Calu3 (cell line): ENCODE results near the gene PPP1R15B. TPM values are rescaled to one million over a fixed set of nuclear protein-coding genes. Genes with fewer than 3 reads are reported as not detected.

ENCODE experiments used
- BruUV-seq: library from RNA; stranded (reverse); fragments of 400-500 nt; replicated peaks from 2 replicates; lab custom pipeline; 2021; lab: Mats Ljungman, UMichigan
- CTCF ChIA-PET: fragments of 300-600 bp; sonication (Branson Sonifier 250); formaldehyde crosslinking; loops from one replicate; lab custom pipeline; 2022; ENCODE audit warnings: antibody characterized with exemption; lab: Charles Lee
- DNase-seq: peaks from one replicate; pipeline ENCODE4 v3.0.0; 2022
- H3K27ac Mint-ChIP-seq: one replicate; pipeline ENCODE4 v1.8.0; 2022; ENCODE audit warnings: mixed read lengths; ENCODE audit not compliant: unreplicated experiment
- H3K27me3 Mint-ChIP-seq: one replicate; pipeline ENCODE4 v1.8.0; 2022; ENCODE audit warnings: mixed read lengths; ENCODE audit not compliant: unreplicated experiment
- H3K36me3 Mint-ChIP-seq: one replicate; pipeline ENCODE4 v1.8.0; 2022; ENCODE audit warnings: mild to moderate bottlenecking, moderate library complexity, mixed read lengths; ENCODE audit not compliant: insufficient read depth, unreplicated experiment
- H3K4me1 Mint-ChIP-seq: one replicate; pipeline ENCODE4 v1.8.0; 2022; ENCODE audit warnings: mild to moderate bottlenecking, low read depth, mixed read lengths; ENCODE audit not compliant: unreplicated experiment
- H3K4me3 Mint-ChIP-seq: one replicate; pipeline ENCODE4 v1.8.0; 2022; ENCODE audit warnings: mild to moderate bottlenecking, low read depth, moderate library complexity, mixed read lengths; ENCODE audit not compliant: unreplicated experiment
- H3K9me3 Mint-ChIP-seq: one replicate; pipeline ENCODE4 v1.8.0; 2022; ENCODE audit warnings: low read depth, mixed read lengths; ENCODE audit not compliant: unreplicated experiment
- intact Hi-C: fragments of 100-400 bp; cut with micrococcal nuclease; formaldehyde crosslinking; loops from one replicate; pipeline ENCODE4 v1.10.0; 2022; ENCODE audit not compliant: unreplicated experiment
- total RNA-seq: library from RNA; stranded (reverse); gene quantifications from 2 replicates; pipeline ENCODE4 v1.2.3, GENCODE V29; 2022
- TF ChIP-seq, protein P1 (sequence below): fragments of 200-600 bp; IDR thresholded peaks from one replicate; pipeline ENCODE4 v1.8.0; 2022; ENCODE audit warnings: antibody characterized with exemption; ENCODE audit not compliant: unreplicated experiment

Gene PPP1R15B
- total RNA-seq, 1 experiment from 2014 or later, result 68.8 TPM

DNA sequence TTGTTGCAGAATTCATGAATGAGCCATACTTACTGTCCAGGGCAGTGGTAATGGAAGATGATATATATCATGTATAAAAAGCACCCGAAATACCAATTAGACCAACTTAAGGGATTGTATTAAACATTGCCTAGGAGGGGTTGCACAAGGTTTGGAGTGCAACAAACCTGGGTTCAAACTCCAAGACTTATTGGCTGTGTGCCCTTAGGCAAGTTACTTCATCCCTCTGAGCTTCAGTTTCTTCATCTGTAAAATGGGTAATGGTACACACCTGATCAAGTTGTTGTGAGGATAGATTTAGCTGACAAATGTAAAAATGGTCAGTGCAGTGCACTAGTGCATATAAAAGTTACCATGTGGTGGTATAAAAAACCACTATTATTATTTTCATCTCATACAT is 9.8 kb upstream of the PPP1R15B start:
- CTCF ChIA-PET, result interaction anchor here (0.7 kb wide), 1 partner anchor 141 kb away, joined by 4 read pairs; no protein-coding TSS in a partner anchor
- H3K36me3 Mint-ChIP-seq, result peaks cover 15% of the 10 kb centered on the region
- peaks cover 48% of the 10 kb centered on the region for H3K4me1 Mint-ChIP-seq
- no peak for DNase-seq
- H3K4me3 Mint-ChIP-seq, result no peak overlapping the region
- intact Hi-C loops, result no loop called here
- BruUV-seq, result no TSS peak
- no peak overlapping the region for H3K27ac Mint-ChIP-seq
- H3K9me3 Mint-ChIP-seq, result no peaks in the 10 kb centered on the region
- H3K27me3 Mint-ChIP-seq, result no peaks in the 10 kb centered on the region
- TF ChIP-seq, protein P1, sequence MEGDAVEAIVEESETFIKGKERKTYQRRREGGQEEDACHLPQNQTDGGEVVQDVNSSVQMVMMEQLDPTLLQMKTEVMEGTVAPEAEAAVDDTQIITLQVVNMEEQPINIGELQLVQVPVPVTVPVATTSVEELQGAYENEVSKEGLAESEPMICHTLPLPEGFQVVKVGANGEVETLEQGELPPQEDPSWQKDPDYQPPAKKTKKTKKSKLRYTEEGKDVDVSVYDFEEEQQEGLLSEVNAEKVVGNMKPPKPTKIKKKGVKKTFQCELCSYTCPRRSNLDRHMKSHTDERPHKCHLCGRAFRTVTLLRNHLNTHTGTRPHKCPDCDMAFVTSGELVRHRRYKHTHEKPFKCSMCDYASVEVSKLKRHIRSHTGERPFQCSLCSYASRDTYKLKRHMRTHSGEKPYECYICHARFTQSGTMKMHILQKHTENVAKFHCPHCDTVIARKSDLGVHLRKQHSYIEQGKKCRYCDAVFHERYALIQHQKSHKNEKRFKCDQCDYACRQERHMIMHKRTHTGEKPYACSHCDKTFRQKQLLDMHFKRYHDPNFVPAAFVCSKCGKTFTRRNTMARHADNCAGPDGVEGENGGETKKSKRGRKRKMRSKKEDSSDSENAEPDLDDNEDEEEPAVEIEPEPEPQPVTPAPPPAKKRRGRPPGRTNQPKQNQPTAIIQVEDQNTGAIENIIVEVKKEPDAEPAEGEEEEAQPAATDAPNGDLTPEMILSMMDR, result no peak

DNA sequence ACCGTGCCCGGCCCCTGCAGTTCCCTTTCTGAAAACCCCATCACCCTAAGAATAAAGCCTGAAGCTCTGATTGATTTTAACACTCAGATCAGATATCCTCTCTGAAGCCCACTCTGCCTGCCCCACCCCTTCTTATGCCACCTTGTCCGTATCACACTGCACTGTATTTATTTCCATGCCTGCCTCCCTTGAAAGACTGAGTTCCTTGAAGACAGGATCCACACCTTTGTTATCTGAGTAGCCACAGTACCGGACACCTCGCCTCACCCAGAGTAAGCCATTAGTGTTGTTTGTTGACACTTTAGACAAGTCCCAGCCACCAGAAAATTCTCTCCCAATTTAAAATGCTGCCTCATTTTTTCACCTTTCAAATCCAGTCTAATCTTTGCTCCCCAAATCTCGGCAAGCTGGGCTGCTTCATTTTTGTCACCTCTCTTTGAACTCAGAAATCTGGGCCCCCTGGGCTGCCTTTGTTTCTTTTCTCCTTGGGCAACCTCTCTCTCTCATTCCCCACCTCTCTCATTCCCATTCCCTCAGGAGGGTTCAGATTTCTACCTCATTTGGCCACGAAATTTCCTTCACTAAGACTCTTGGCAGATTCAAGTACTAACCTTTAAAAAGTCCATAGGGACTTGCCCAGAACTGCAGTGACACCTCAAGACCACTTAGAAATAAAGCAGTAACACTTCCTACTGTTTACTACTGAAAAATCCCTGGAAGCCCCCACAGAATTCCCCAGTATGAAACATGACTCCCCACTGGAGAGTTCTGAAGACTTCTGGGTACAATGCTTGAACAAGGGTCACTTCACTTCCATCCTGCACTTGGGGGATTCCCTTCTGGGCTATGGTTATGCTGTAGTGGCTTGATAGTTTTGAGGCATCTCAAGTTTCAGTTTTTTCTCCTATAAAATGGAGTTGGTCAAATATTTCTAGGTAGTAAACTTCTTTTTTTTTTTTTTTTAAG is 8.7 kb upstream of the PPP1R15B start:
- no peaks in the 10 kb centered on the region for H3K9me3 Mint-ChIP-seq
- TF ChIP-seq, protein P1, result no peak

DNA sequence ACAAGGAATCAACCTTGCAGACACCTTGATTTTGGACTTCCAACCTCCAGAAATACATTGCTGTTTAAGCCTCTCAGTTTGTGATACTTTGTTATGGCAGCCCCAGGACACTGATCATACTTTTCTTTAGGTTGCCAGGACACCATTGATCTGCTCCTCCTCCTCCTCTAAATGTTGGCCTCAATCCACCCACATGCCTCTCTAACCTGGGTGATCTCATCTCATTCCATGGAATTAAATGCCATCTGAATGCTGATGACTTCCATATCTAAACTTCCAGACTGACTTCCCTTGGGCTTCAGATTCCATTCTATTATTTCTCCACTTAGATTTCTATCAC is 7.4 kb upstream of the PPP1R15B start:
- no peaks in the 10 kb centered on the region for H3K9me3 Mint-ChIP-seq
- H3K4me3 Mint-ChIP-seq, result peak overlapping the region; percentile 6
- H3K4me1 Mint-ChIP-seq, result peaks cover 53% of the 10 kb centered on the region
- no TSS peak for BruUV-seq
- H3K27ac Mint-ChIP-seq, result peak overlapping the region; percentile 97
- H3K36me3 Mint-ChIP-seq, result peaks cover 18% of the 10 kb centered on the region
- intact Hi-C loops, result no loop called here
- CTCF ChIA-PET, result interaction anchor here (0.7 kb wide), 2 partner anchors 890 to 916 kb away, joined by 4 to 12 read pairs; no protein-coding TSS in a partner anchor
- no peaks in the 10 kb centered on the region for H3K27me3 Mint-ChIP-seq
- TF ChIP-seq, protein P1, result no peak
- DNase-seq, result peak; percentile 23

More for the DNA sequence above, 8.7 kb upstream of the PPP1R15B start:
- CTCF ChIA-PET, result no interaction called here
- Mint-ChIP-seq H3K27me3 (no peaks in the 10 kb centered on the region), H3K36me3 (peaks cover 18% of the 10 kb centered on the region), H3K27ac (peak overlapping the region; percentile 45), H3K4me3 (no peak overlapping the region), H3K4me1 (peaks cover 46% of the 10 kb centered on the region)
- intact Hi-C loops, result no loop called here
- DNase-seq, result no peak
- no TSS peak for BruUV-seq

- TF ChIP-seq, protein P1, result no peak
- H3K27me3 Mint-ChIP-seq, result no peaks in the 10 kb centered on the region
- BruUV-seq, result no TSS peak
- H3K9me3 Mint-ChIP-seq, result no peaks in the 10 kb centered on the region
- H3K27ac Mint-ChIP-seq, result peak overlapping the region; percentile 97
- intact Hi-C loops, result no loop called here
- CTCF ChIA-PET, result interaction anchor here (1.1 to 2.3 kb wide), 6 partner anchors 12 to 88 kb away, joined by 3 to 20 read pairs (median 6); no protein-coding TSS in a partner anchor
- peaks cover 18% of the 10 kb centered on the region for H3K36me3 Mint-ChIP-seq
- DNase-seq, result no peak
- peaks cover 55% of the 10 kb centered on the region for H3K4me1 Mint-ChIP-seq
- peak overlapping the region; percentile 68 for H3K4me3 Mint-ChIP-seq
Measured at GRCh38 chr1:204418174-204419063, 6.8 kb upstream of the PPP1R15B start.
